Neutrophil (primary cell): Measurements from ENCODE around the gene OR2V2.

Source experiments
- H3K27ac ChIP-seq: fragments of 200-600 bp; sonication (generic); 2 replicates; pipeline ENCODE4 v1.5.1; 2016; ENCODE audit warnings: mild to moderate bottlenecking, moderate library complexity
- H3K27me3 ChIP-seq: fragments of 200-600 bp; sonication (generic); 2 replicates; pipeline ENCODE4 v1.6.0; 2016; ENCODE audit warnings: mild to moderate bottlenecking
- H3K36me3 ChIP-seq: fragments of 200-600 bp; sonication (generic); 2 replicates; pipeline ENCODE4 v1.5.1; 2017
- H3K4me1 ChIP-seq, 2 experiments: fragments of 200-600 bp in 1 of 2; sonication (generic) in 1 of 2; 1 replicate in 1 of 2; 2 replicates in 1 of 2; pipeline versions ENCODE4 v1.5.1 to v1.6.1; 2013 to 2016; ENCODE audit warnings: low read depth in 1 of 2, low read length in 1 of 2, mild to moderate bottlenecking in 1 of 2, moderate library complexity in 1 of 2; ENCODE audit not compliant: control insufficient read depth in 1 of 2, insufficient read depth in 1 of 2
- H3K4me3 ChIP-seq, 2 experiments: fragments of 200-600 bp in 1 of 2; sonication (generic) in 1 of 2; 1 replicate in 1 of 2; 2 replicates in 1 of 2; pipeline ENCODE4 v1.5.1; 2013 to 2016; ENCODE audit warnings: low read depth in 1 of 2, low read length in 1 of 2, mild to moderate bottlenecking in 1 of 2, moderate library complexity in 1 of 2
- H3K9me3 ChIP-seq: fragments of 200-600 bp; sonication (generic); 2 replicates; pipeline ENCODE4 v1.5.1; 2016
- TF ChIP-seq, protein P1 (sequence below): fragments of 200-600 bp; sonication (generic); IDR thresholded peaks from 2 replicates; pipeline ENCODE4 v1.5.1; 2016; ENCODE audit warnings: antibody characterized with exemption

OR2V2 gene

DNA sequence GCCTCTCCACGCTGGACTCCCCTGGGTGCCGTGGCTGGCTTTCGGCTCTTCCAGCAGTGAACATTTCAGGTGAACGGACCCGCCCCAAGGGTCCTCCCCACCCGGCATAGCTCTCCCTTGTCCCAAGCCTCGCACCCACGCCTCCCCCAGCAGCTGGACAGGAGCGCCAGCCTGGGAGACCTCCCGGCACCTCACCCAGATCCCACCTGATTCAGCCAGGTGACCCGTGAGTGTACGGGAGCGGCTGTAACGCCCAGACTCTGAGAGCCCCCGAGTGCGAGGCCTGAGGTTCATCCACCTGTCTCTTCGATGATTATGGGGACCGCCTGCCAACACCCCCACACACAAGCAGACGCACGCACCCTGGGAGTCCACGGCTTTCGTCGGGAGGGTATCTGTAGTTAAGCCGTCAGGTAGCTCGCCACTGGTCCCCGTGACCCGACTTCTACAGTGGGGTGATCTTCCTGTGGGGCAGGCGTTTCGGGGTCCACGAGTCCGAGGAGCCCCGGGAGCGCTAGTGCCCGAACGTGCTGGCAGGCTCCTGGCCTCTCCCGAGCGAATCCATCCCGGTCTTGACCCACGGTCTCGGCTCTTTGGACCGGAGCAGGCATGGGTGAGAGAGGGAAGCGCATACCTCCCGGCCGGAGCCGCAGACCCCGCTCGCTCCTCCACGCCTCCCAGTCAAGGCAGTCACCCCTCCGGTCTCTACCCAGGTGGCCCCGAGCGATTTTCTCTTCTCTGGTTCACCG is 42.8 kb downstream of the OR2V2 start:
- Histone ChIP-seq H3K27ac (peak overlapping the region; percentile 84), H3K27me3 (peaks cover 61% of the 10 kb centered on the region), H3K9me3 (no peaks in the 10 kb centered on the region), H3K4me3 (peak overlapping the region; percentile 77 to 86), H3K36me3 (no peaks in the 10 kb centered on the region), H3K4me1 (peaks cover 39 to 47% of the 10 kb centered on the region in 2 experiments)
- TF ChIP-seq, protein P1, sequence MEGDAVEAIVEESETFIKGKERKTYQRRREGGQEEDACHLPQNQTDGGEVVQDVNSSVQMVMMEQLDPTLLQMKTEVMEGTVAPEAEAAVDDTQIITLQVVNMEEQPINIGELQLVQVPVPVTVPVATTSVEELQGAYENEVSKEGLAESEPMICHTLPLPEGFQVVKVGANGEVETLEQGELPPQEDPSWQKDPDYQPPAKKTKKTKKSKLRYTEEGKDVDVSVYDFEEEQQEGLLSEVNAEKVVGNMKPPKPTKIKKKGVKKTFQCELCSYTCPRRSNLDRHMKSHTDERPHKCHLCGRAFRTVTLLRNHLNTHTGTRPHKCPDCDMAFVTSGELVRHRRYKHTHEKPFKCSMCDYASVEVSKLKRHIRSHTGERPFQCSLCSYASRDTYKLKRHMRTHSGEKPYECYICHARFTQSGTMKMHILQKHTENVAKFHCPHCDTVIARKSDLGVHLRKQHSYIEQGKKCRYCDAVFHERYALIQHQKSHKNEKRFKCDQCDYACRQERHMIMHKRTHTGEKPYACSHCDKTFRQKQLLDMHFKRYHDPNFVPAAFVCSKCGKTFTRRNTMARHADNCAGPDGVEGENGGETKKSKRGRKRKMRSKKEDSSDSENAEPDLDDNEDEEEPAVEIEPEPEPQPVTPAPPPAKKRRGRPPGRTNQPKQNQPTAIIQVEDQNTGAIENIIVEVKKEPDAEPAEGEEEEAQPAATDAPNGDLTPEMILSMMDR: no peak

DNA sequence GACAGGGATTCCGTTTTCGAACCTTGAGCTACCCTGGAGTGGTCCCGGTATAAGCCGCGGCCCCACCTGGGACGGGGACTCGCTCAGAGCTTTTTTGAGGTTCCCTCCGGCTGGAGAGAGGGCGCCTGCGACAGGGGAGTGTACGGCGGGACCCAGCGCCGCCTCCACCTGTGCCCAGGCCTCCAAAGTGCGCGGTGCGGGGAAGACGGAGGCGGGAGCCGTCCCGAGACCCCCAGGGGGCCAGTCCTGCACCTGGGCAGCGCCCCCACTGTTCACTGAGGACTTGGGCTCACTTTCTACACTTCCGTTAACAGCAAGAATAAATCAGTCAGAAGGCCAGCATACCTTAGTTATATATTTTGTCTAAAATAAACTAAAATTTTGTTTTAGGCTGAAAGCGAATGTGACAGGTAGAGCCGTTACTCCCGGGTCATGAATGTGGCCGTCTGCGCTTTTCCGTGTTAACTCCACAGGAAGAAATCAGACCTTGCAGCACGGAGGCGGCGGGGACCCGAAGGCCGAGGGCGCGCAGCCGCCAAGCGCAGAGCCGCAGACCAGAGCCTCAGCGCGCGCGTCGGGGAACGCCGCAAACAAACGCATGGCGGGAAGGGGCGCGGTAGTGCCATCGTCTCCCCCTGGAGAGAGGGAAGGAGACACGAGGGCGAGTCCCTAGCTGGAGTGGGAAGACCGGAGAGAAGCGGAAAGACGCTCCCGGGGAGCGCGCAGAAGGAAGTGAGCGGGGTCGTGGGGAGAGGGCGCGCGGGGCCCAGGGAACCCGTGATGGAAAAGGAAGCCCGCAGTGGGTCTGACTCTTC is 43.5 kb downstream of the OR2V2 start:
- H3K36me3 ChIP-seq: no peaks in the 10 kb centered on the region
- TF ChIP-seq, protein P1: no peak
- H3K4me1 ChIP-seq: peaks cover 39 to 47% of the 10 kb centered on the region in 2 experiments
- H3K4me3 ChIP-seq: peak overlapping the region; percentile 77 to 86
- peaks cover 53% of the 10 kb centered on the region for H3K27me3 ChIP-seq
- H3K9me3 ChIP-seq: no peaks in the 10 kb centered on the region
- peak overlapping the region; percentile 84 for H3K27ac ChIP-seq

DNA sequence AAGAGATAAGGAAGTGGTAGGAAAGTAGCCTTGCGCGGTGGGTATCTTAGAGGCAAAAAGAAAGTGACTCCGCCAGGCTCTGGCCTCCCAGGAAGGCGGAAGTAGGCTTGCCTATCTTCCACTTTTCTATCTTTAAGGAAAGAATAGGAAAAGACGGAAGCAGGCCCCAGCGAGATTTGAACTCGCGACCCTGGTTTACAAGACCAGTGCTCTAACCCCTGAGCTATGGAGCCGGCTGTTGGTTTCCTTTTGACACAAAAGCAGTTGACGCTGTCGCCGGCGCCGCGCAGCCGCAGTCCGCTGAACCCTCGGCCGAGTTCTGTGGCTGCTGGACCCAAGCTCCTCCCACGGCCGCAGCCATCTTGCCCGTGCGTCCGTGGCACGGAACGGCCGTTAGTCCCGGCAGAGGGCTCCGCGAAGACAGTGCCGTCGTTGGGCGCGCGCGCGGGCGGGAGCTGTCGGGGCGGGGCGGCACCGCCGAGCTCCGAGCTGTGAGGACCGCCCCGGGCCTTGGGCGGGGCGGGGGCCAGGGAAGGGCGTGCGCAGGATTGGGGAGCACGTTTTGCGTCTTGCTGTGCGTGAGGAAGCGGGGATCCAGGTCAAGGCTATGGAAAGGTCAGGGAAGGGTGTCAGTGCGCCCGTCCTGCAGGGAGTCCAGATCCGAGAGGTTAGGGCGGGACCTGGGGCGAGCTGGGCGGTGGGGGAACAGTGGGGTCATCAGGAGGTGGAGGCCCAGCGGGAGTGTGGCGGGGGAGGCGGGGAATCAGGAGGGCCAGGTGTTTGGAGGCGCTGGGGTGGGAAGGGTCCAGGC is 44.3 kb downstream of the OR2V2 start:
- Histone ChIP-seq H3K9me3 (no peaks in the 10 kb centered on the region), H3K4me1 (peaks cover 39 to 47% of the 10 kb centered on the region in 2 experiments), H3K36me3 (no peaks in the 10 kb centered on the region), H3K27ac (peak overlapping the region; percentile 84), H3K4me3 (peak overlapping the region; percentile 77 to 86), H3K27me3 (peaks cover 45% of the 10 kb centered on the region)
- TF ChIP-seq, protein P1: peak; percentile 56

DNA sequence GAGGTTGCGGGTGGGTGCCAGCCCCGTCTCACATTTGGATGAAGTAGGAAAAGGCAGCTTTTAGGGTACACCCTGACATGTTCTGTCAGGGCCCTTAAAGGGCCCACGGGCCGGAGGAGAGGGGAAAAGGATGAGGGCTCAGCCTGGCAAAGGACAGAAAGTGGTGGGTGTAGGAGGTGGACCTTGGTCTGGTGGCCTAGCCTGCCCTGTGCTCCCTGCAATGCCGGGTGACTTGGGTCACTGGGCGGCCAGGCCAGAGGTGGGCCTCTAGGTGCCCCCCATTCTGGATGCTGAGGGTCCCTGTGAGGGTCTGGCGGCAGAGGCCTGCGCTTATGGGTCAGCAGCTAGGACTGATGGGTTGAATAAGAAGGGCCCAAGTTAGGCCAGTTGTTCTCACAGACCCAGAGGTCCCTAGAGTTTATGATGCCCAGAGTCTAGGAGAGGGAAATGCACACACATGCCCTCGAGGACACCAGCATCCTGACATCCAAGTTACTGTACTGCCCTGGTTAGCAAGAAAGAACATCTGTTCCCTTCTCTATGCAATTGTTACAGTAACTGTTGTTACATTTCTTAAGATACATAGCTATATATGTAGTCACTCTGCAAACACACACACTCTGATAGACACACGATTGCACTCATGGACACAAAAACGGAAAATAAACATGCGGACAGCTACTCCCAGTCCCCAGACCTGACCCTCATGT is 45.1 kb downstream of the OR2V2 start:
- peaks cover 39% of the 10 kb centered on the region for H3K27me3 ChIP-seq
- peaks cover 39 to 47% of the 10 kb centered on the region in 2 experiments for H3K4me1 ChIP-seq
- TF ChIP-seq, protein P1: no peak
- peak overlapping the region; percentile 84 for H3K27ac ChIP-seq
- H3K9me3 ChIP-seq: no peaks in the 10 kb centered on the region
- no peaks in the 10 kb centered on the region for H3K36me3 ChIP-seq
- H3K4me3 ChIP-seq: peak overlapping the region; percentile 77 to 86

DNA sequence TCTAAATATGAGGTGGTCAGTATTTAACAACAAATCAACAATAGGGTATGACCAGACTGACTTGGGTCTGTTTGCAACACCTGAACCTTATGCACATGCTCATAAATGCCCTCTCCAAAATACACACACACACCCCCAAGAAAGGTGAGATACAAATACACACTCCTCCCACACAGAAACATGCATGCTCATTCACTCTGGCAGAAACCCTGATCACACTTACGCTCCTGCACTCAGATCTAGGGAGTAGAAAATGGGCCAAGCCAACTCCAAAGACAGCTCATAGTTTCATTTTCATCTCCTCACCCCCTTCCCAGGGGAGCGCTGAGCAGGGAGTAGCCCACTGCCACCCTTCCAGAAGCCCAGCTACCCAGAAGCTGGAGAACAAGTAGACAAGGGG is 46.3 kb downstream of the OR2V2 start:
- H3K4me1 ChIP-seq: peaks cover 33 to 39% of the 10 kb centered on the region in 2 experiments

More for the DNA sequence above, 46.3 kb downstream of the OR2V2 start:
- Histone ChIP-seq H3K9me3 (no peaks in the 10 kb centered on the region), H3K4me3 (no peak overlapping the region), H3K27me3 (peaks cover 37% of the 10 kb centered on the region), H3K27ac (no peak overlapping the region), H3K36me3 (no peaks in the 10 kb centered on the region)
- TF ChIP-seq, protein P1: no peak
